HG03469 (cell line): ENCODE measurements around the gene TXNDC15.
"Not testable (repeated sequence)": the region's sequence is repeated elsewhere in the genome, so short reads cannot be mapped to it uniquely, and the experiment has no call there.

Experiments
- ATAC-seq: cut with Tn5 transposase; IDR thresholded peaks from one replicate; pipeline ENCODE4 v1.9.1; 2021; ENCODE audit warnings: mild to moderate bottlenecking, moderate library complexity, moderate number of reproducible peaks; ENCODE audit not compliant: unreplicated experiment

The TXNDC15 gene

GRCh38 chr5:134873987-134874830, at the start of gene TXNDC15:
Gene TXNDC15 (plus strand): TSS chr5:134874371. CDS start chr5:134874428, 57 bp downstream.
- ATAC-seq = peak; percentile 71

- ATAC-seq = no peak
Observed at GRCh38 chr5:134824681-134825080, 49.5 kb upstream of the TXNDC15 start.

- ATAC-seq = no peak
Observed at GRCh38 chr5:134825212-134825611, 49.0 kb upstream of the TXNDC15 start.

DNA sequence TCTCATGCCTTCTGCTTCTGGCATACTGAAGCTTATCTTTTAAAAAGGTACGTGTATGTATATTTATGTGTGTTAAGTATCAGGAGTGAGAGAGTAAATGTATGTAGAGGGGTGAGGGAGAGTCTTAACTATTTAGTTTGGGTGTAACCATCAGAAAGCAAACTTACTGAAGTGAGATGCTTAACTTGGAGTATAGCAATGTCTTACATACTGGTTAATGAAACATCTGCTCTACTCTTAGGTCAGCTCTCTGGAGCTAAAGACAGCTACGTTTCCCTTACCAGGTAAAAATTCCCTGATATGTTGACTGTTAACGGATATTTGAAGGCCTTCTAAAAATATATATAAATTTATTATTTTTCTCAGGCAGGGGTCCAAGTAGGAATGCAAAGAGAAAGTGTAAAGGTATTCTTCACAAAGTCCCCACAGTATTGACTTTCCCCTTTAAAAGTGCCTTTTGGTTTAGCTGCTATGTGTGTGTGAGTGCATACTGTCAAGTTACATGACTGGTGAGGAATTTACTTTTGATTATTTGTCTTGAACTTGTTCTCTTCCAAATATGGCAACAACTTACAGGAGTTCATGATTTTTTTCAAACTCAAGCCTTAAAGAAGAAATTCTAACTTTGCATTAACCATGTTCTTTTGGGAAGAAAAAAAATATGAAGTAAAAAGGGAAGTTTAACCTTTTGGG, 40.7 kb upstream of the TXNDC15 start:
- ATAC-seq = no peak

- ATAC-seq = no peak
Observed at GRCh38 chr5:134835623-134836022, 38.5 kb upstream of the TXNDC15 start.

GRCh38 chr5:134837530-134838181, 36.5 kb upstream of the TXNDC15 start:
- no peak for ATAC-seq

DNA sequence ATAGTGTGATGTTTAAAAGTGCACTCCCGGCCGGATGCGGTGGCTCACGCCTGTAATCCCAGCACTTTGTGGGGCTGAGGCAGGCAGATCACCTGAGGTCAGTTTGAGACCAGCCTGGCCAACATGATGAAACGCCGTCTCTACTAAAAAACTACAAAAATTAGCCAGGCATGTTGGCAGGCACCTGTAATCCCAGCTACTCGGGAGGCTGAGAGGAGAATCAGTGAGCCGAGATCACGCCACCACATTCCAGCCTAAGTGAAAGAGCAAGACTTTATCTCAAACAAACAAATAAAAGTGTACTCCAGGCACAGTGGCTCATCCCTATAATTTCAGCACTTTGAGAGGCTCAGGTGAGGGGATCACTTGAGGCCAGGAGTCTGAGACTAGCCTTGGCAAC, 35.8 kb upstream of the TXNDC15 start:
- not testable (repeated sequence) for ATAC-seq

DNA sequence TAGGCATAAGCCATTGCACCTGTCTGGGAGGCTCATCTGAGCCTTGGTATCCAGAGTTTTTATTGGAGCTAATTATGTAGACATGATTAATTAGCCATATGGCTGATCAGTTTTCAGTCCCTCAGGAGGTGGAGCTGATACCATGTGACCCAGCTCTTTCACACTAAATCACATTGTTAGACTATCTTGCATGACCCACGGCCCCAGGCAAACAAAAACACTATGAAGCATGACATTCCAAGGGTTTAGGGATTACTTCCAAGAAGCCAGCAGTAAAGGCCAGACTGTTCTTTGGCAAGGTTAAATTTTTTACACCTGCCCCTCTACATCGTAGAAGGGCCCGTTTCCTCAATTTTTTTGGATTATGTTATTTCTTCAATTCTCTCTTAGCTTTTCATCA, 33.4 kb upstream of the TXNDC15 start:
- ATAC-seq = no peak

DNA sequence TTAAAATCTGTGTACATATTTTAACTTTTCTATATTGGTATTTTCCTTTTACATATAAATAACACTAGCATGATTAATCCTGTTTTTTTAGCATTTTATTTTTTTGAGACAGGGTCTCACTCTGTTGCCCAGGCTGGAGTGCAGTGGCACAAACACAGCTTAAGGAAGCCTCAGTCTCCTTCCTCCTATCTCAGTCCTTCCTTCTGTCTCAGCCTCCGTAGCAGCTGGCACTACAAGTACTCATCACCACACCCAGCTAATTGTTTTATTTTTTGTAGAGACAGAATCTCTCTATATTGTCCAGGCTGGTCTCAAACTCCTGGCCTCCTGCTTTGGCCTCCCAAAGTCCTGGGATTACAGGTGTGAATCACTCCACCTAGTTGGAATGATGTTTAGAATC, 29.9 kb upstream of the TXNDC15 start:
- no peak for ATAC-seq

DNA sequence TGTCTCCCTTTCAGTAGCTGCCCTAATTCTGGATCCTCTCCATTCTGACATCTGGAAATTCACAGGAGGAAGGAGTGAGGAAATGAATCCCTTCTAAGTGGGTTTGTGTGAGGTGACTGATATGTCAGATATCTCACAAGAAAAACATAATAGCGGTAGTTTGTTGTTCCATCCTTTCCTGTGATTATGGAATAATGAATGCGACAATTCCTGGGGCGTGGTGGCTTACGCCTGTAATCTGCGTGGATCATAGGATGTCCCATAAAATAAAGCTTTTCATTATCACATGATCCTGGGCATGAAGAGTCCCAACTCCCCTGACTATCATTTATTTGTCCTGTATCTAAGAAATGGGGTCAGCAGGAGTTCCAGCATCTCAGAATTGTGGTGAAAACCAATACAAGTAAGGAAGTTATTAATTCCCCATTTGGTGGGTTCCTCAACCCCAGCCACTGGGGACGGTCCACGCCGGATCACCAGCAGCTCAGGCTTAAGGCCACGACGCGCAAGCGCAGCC, 28.8 kb upstream of the TXNDC15 start:
- no peak for ATAC-seq

DNA sequence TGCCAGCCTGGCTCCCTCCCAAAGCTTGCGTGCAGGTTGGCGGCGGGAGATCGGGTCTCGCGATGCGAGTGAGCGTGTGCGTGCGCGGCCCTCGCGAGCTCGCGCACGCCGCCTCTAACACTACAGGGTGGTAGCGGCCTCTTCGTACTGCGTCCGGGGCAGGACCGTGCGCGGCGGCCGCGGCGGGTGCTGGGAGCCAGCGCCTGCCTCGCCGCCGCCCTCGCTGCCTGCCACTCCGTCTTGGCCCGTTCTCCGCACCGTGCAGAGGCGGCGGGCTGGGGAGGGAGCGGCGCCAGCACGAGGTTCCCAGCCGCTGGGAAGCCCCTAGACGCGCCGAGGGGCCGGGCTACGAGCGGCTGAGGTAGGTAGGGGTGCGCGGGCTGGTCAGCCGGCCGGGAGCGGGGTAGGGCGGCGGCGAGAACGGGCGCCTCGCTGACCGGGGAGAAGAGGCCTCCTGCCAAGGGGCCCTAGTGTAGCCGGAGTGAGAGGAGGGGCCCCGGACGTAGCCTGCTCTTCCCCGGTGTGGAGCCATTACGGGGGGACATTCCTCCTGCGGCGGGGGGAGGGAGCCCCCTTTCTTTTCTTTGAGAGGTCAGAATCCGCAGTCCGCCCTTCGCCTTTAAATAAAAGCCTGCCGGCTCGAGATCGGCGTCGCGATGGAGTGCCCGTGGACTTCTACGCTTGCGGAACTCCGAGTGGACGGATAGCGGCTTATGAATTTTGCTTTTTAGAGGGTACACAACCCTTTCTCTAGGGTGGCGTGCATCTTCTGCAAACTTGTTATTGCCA, 28.1 kb upstream of the TXNDC15 start, which contains the start of gene C5orf24:
Gene C5orf24 (plus strand): TSS at position 117 of the 789 bp plus-strand sequence. CDS start 8,933 bp downstream, outside the sequence.
- ATAC-seq = peak; percentile 84

DNA sequence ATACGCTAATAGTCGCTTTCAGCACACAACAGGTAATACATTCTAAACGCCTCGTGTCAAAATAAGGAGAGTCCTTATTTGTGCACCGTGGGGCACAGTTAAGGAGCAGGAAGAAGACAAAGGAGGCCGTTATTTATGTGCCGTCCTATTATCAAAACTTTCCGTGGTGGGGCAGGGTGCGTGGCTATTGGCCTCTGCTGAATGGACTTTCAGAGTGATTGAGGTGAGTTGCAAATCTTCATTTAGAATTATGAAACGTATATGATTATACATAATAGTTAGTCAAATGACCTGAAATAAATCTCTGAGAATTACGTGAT, 27.6 kb upstream of the TXNDC15 start:
- ATAC-seq = no peak

DNA sequence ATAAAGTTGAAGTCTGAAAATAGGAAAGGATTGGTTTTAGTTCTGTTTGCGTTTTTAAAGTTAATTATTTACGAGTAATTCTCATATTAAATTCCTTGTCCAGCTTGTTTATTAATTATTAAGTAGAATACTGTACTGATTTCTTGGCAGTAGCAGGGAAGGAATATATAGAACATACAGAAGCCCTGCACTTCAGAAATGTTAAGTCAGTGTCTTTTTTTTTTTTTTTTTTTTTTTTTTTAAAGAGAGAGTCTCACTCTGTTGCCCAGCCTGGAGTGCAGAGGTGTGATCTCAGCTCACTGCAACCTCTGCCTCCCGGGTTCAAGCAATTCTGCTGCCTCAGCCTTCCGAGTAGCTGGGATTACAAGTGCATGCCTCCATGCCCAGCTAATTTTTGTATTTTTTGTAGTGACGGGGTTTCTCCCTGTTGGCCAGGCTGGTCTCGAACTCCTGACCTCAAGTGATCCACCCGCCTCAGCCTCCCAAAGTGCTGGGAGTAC, 24.7 kb upstream of the TXNDC15 start:
- not testable (repeated sequence) for ATAC-seq

GRCh38 chr5:134851307-134851923, 22.8 kb upstream of the TXNDC15 start:
- no peak for ATAC-seq

GRCh38 chr5:134856465-134856864, 17.7 kb upstream of the TXNDC15 start:
- not testable (repeated sequence) for ATAC-seq

GRCh38 chr5:134857401-134857800, 16.8 kb upstream of the TXNDC15 start:
- ATAC-seq = no peak

DNA sequence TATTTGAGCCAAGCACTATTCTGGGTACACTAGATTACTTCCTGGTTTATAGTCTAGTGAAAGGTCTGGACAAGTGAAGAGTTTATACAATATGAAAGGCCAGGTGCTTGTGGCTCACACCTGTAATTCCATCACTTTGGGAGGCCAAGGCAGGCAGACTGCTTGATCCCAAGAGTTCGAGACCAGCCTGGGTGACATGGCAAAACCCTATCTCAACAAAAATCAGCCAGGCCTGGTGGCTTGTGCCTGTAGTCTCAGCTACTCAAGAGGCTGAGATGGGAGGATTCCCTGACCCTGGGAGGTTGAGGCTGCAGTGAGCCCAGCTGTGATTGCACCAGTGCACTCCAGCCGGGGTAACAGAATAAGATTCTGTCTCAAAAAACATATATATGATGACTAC, 9.5 kb upstream of the TXNDC15 start:
- no peak for ATAC-seq

DNA sequence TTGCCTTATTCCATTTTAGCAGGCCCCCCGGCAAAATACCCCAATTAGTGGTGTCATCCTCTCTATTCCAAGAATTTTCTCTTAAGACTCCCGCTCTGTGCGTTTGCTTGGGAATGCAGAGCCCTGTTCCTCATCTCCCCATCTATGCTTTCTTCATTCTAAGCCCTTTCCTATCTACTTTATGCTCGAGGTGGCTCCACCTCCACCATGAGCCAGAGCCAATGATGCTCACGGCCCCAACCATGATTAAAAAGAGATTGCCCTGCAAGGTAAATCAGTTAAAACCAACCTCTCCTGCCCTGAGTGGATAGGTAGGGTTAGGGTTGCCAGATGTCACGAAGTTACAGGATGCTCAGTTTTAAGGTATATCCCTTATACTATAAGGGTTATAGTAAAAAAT, 677 bp upstream of the TXNDC15 start:
- ATAC-seq = no peak

DNA sequence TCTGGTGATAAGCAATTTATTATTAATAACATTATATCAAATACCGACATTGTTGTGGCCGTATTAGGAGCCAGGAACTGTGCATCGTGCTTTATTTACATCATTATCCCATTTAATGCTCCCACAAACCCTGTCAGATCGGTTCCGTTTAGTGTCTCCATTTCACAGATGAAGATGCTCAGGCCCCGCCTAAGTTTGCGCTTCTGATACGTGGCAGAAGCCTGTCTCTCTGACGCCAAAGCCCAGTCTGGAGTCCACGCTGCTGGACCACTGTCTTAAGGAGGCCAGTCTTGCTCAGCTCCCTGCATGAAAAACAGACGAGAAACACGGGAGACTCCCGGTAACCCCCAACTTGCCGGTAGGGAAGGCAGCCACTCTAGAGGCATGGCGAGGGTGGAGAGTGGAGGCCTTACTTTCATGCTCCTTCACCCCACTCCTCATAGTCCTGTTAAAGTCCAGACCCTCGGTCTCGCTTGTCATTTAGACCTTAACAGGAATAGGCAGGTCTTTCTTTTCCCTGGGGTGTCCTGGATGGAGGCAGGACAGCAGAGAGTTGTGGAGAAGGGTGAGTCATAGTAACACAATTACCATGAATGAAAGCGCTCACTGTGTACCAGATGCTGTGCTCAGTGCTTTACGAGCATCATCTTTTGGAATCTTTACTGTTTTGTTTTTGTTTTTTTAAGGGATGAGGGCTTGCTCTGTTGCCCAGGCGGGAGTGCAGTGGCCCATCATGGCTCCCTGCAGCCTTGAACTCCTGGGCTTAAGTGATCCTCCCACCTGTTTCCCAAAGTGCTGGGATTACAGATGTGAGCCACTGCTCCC, 872 bp downstream of the TXNDC15 start:
- peak; percentile 7 for ATAC-seq
